Ishikawa (cell line): Measurements from ENCODE around the gene ARHGAP42.

ENCODE experiments used
- CEBPB ChIP-seq: IDR thresholded peaks from 2 replicates; pipeline ENCODE4 v1.6.1; 2012
- CREB1 ChIP-seq: IDR thresholded peaks from 2 replicates; pipeline ENCODE4 v1.6.1; 2012; ENCODE audit warnings: low read depth
- EGR1 ChIP-seq: IDR thresholded peaks from 2 replicates; pipeline ENCODE4 v1.6.1; 2012
- EP300 ChIP-seq: IDR thresholded peaks from 2 replicates; pipeline ENCODE4 v1.6.1; 2012; ENCODE audit warnings: borderline replicate concordance
- FOXM1 ChIP-seq: IDR thresholded peaks from 2 replicates; pipeline ENCODE4 v1.6.1; 2012; ENCODE audit warnings: low read depth, borderline replicate concordance
- MAX ChIP-seq: IDR thresholded peaks from 2 replicates; pipeline ENCODE4 v1.6.1; 2012
- NFIC ChIP-seq: IDR thresholded peaks from 2 replicates; pipeline ENCODE4 v1.6.1; 2012
- RAD21 ChIP-seq: IDR thresholded peaks from 2 replicates; pipeline ENCODE4 v1.6.1; 2012; ENCODE audit warnings: low read depth
- REST ChIP-seq: IDR thresholded peaks from 2 replicates; pipeline ENCODE4 v1.6.1; 2012; ENCODE audit warnings: low read depth, mild to moderate bottlenecking
- TAF1 ChIP-seq: IDR thresholded peaks from 2 replicates; pipeline ENCODE4 v1.6.1; 2012; ENCODE audit warnings: low read depth, mild to moderate bottlenecking
- TCF12 ChIP-seq: IDR thresholded peaks from 2 replicates; pipeline ENCODE4 v1.6.1; 2012; ENCODE audit warnings: low read depth
- TEAD4 ChIP-seq: IDR thresholded peaks from 2 replicates; pipeline ENCODE4 v1.6.1; 2012
- USF1 ChIP-seq: IDR thresholded peaks from 2 replicates; pipeline ENCODE4 v1.6.1; 2012
- YY1 ChIP-seq: IDR thresholded peaks from 2 replicates; pipeline ENCODE4 v1.6.1; 2012; ENCODE audit warnings: low read depth
- ZBTB7A ChIP-seq: IDR thresholded peaks from 2 replicates; pipeline ENCODE4 v1.6.1; 2012; ENCODE audit warnings: low read depth

Gene ARHGAP42

GRCh38 chr11:100895449-100895848 is 208.4 kb downstream of the ARHGAP42 start:
- TF ChIP-seq CEBPB (no peak), YY1 (no peak), NFIC (no peak), USF1 (no peak)

- TF ChIP-seq CEBPB (no peak), YY1 (no peak), TCF12 (no peak), CREB1 (no peak)
These were observed 215.5 kb downstream of the ARHGAP42 start for GRCh38 chr11:100902454-100903141.

- TF ChIP-seq TCF12, result no peak
- no peak for TF ChIP-seq EP300
- TF ChIP-seq FOXM1, result no peak
- TF ChIP-seq USF1, result no peak
- no peak for TF ChIP-seq CREB1
- no peak for TF ChIP-seq EGR1
- no peak for TF ChIP-seq RAD21
- TF ChIP-seq TEAD4, result no peak
- TF ChIP-seq YY1, result no peak
- TF ChIP-seq MAX, result no peak
- no peak for TF ChIP-seq TAF1
- TF ChIP-seq CEBPB, result no peak
- no peak for TF ChIP-seq REST
- no peak for TF ChIP-seq NFIC
- TF ChIP-seq ZBTB7A, result no peak
These were observed 216.2 kb downstream of the ARHGAP42 start for GRCh38 chr11:100903284-100903683.

- no peak for TF ChIP-seq REST
- no peak for TF ChIP-seq NFIC
- no peak for TF ChIP-seq USF1
- no peak for TF ChIP-seq EP300
- no peak for TF ChIP-seq MAX
- no peak for TF ChIP-seq TAF1
- no peak for TF ChIP-seq CREB1
- TF ChIP-seq FOXM1, result no peak
- no peak for TF ChIP-seq TCF12
- no peak for TF ChIP-seq CEBPB
- TF ChIP-seq TEAD4, result no peak
- no peak for TF ChIP-seq ZBTB7A
- TF ChIP-seq YY1, result no peak
- TF ChIP-seq EGR1, result no peak
These were observed 218.6 kb downstream of the ARHGAP42 start for GRCh38 chr11:100905684-100906083.

- no peak for TF ChIP-seq MAX
- no peak for TF ChIP-seq CREB1
- no peak for TF ChIP-seq YY1
These were observed 221.7 kb downstream of the ARHGAP42 start for GRCh38 chr11:100908746-100909145.

- TF ChIP-seq REST (no peak), FOXM1 (no peak), ZBTB7A (no peak), EP300 (no peak), NFIC (no peak), USF1 (no peak), TCF12 (no peak), TAF1 (no peak), MAX (no peak), EGR1 (no peak), CREB1 (no peak), CEBPB (no peak), TEAD4 (no peak), RAD21 (no peak), YY1 (no peak)
These were observed 223.7 kb downstream of the ARHGAP42 start for GRCh38 chr11:100910808-100911207.
